ENCODE measurements around the gene ERBB2.

ERBB2 gene

DNA sequence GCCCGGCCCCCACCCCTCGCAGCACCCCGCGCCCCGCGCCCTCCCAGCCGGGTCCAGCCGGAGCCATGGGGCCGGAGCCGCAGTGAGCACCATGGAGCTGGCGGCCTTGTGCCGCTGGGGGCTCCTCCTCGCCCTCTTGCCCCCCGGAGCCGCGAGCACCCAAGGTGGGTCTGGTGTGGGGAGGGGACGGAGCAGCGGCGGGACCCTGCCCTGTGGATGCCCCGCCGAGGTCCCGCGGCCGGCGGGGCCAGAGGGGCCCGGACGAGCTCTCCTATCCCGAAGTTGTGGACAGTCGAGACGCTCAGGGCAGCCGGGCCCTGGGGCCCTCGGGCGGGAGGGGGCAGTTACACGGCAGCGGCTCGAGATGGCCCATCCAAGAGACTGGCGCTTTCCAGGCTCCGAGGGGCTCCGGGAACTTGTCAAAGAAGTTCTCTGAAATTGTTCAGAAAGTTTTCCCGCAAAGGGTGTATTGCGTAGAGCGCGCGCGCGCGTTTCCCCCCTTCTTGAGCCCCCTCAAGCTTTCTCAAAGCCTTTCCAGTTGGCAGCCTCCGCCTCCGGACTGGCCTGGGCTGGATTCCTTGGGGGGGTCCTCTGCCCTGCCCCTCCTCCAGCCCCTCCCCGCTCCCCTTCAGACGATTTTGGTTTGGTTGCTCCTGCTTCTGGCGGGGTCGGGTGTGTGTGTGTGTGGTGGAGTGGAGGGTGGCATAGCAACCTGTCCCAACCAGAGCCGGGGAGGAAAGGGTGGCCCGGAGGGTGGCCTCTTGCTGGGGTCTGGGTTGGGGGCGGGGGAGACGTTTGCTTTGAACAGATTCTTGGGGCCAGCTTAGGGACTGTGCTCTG is 504 bp downstream of the ERBB2 start:
- H3K4me2 ChIP-seq (ENCODE audit: low read length) = peak overlapping the region; percentile 84
- peaks cover 18% of the 10 kb centered on the region for H3K4me1 ChIP-seq (ENCODE audit: control insufficient read depth, low read depth, low read length)
- peaks cover 47% of the 10 kb centered on the region for H3K79me2 ChIP-seq (ENCODE audit: control insufficient read depth, insufficient read depth, low read length)
- peak overlapping the region; percentile 63 for H3K18ac ChIP-seq (ENCODE audit: low read length)
- H3K36me3 ChIP-seq (ENCODE audit: control insufficient read depth, insufficient read depth, low read length) = no peaks in the 10 kb centered on the region
- peak; percentile 65 for DNase-seq
- peak overlapping the region; percentile 64 for H2BK5ac ChIP-seq (ENCODE audit: low read length)
- H3K79me1 ChIP-seq (ENCODE audit: low read length) = peaks cover 7% of the 10 kb centered on the region
- peak overlapping the region; percentile 90 for H3K56ac ChIP-seq (ENCODE audit: low read length)
- peak overlapping the region; percentile 93 for H3K4ac ChIP-seq (ENCODE audit: low read depth, low read length)
- peak overlapping the region; percentile 70 for H3K4me3 ChIP-seq (ENCODE audit: low read length)
- no peak overlapping the region for H4K5ac ChIP-seq (ENCODE audit: low read length)
- H3K27me3 ChIP-seq (ENCODE audit: insufficient read depth, low read length, poor library complexity) = no peaks in the 10 kb centered on the region
- H2BK15ac ChIP-seq (replicated peaks; ENCODE audit: low read depth) = no peak overlapping the region
- H3K27ac ChIP-seq (ENCODE audit: low read depth, low read length) = peak overlapping the region; percentile 16
- no peak overlapping the region for H2AK5ac ChIP-seq (ENCODE audit: low read length)
- WGBS (ENCODE audit: extremely low coverage, insufficient coverage, low lambda C conversion rate) = no CpG with 5 or more reads among the region's 57 CpGs
- peak overlapping the region; percentile 85 for H3K9ac ChIP-seq (ENCODE audit: low read length)
- H2BK120ac ChIP-seq (ENCODE audit: low read depth, low read length) = no peak overlapping the region
- H3K23ac ChIP-seq (ENCODE audit: low read length) = no peak overlapping the region
- H4K8ac ChIP-seq (ENCODE audit: low read depth, low read length) = peak overlapping the region; percentile 70

GRCh38 chr17:39701012-39701783 is 1.3 kb downstream of the ERBB2 start:
- Histone ChIP-seq H2BK5ac (ENCODE audit: low read length) (no peak overlapping the region), H3K18ac (ENCODE audit: low read length) (no peak overlapping the region), H3K4me1 (ENCODE audit: control insufficient read depth, low read depth, low read length) (peaks cover 12% of the 10 kb centered on the region), H3K79me2 (ENCODE audit: control insufficient read depth, insufficient read depth, low read length) (peaks cover 54% of the 10 kb centered on the region), H3K4me3 (ENCODE audit: low read length) (peak overlapping the region; percentile 70), H3K4me2 (ENCODE audit: low read length) (peak overlapping the region; percentile 84), H2BK15ac (replicated peaks; ENCODE audit: low read depth) (no peak overlapping the region), H3K23ac (ENCODE audit: low read length) (no peak overlapping the region), H4K5ac (ENCODE audit: low read length) (no peak overlapping the region), H2BK120ac (ENCODE audit: low read depth, low read length) (no peak overlapping the region), H3K9ac (ENCODE audit: low read length) (peak overlapping the region; percentile 85), H3K27ac (ENCODE audit: low read depth, low read length) (no peak overlapping the region), H4K8ac (ENCODE audit: low read depth, low read length) (no peak overlapping the region), H3K4ac (ENCODE audit: low read depth, low read length) (no peak overlapping the region), H2AK5ac (ENCODE audit: low read length) (peak overlapping the region; percentile 23), H3K27me3 (ENCODE audit: insufficient read depth, low read length, poor library complexity) (no peaks in the 10 kb centered on the region), H3K56ac (ENCODE audit: low read length) (peak overlapping the region; percentile 90), H3K36me3 (ENCODE audit: control insufficient read depth, insufficient read depth, low read length) (no peaks in the 10 kb centered on the region), H3K79me1 (ENCODE audit: low read length) (peaks cover 10% of the 10 kb centered on the region)
- WGBS (ENCODE audit: extremely low coverage, insufficient coverage, low lambda C conversion rate) = no CpG with 5 or more reads among the region's 10 CpGs
- DNase-seq = peak; percentile 38

GRCh38 chr17:39701784-39702422 is 2.0 kb downstream of the ERBB2 start:
- no peak overlapping the region for H4K8ac ChIP-seq (ENCODE audit: low read depth, low read length)
- no peak overlapping the region for H2BK5ac ChIP-seq (ENCODE audit: low read length)
- H3K79me1 ChIP-seq (ENCODE audit: low read length) = peaks cover 11% of the 10 kb centered on the region
- no peak for DNase-seq
- H3K27me3 ChIP-seq (ENCODE audit: insufficient read depth, low read length, poor library complexity) = no peaks in the 10 kb centered on the region
- WGBS (ENCODE audit: extremely low coverage, insufficient coverage, low lambda C conversion rate) = no CpG with 5 or more reads among the region's 4 CpGs
- no peak overlapping the region for H3K27ac ChIP-seq (ENCODE audit: low read depth, low read length)
- H4K5ac ChIP-seq (ENCODE audit: low read length) = no peak overlapping the region
- no peak overlapping the region for H3K4me3 ChIP-seq (ENCODE audit: low read length)
- H3K18ac ChIP-seq (ENCODE audit: low read length) = no peak overlapping the region
- no peak overlapping the region for H3K4ac ChIP-seq (ENCODE audit: low read depth, low read length)
- peaks cover 57% of the 10 kb centered on the region for H3K79me2 ChIP-seq (ENCODE audit: control insufficient read depth, insufficient read depth, low read length)
- H2AK5ac ChIP-seq (ENCODE audit: low read length) = no peak overlapping the region
- no peak overlapping the region for H2BK15ac ChIP-seq (replicated peaks; ENCODE audit: low read depth)
- H2BK120ac ChIP-seq (ENCODE audit: low read depth, low read length) = no peak overlapping the region
- peak overlapping the region; percentile 84 for H3K4me2 ChIP-seq (ENCODE audit: low read length)
- no peak overlapping the region for H3K23ac ChIP-seq (ENCODE audit: low read length)
- peak overlapping the region; percentile 85 for H3K9ac ChIP-seq (ENCODE audit: low read length)
- peak overlapping the region; percentile 90 for H3K56ac ChIP-seq (ENCODE audit: low read length)
- no peaks in the 10 kb centered on the region for H3K36me3 ChIP-seq (ENCODE audit: control insufficient read depth, insufficient read depth, low read length)
- H3K4me1 ChIP-seq (ENCODE audit: control insufficient read depth, low read depth, low read length) = peaks cover 12% of the 10 kb centered on the region

DNA sequence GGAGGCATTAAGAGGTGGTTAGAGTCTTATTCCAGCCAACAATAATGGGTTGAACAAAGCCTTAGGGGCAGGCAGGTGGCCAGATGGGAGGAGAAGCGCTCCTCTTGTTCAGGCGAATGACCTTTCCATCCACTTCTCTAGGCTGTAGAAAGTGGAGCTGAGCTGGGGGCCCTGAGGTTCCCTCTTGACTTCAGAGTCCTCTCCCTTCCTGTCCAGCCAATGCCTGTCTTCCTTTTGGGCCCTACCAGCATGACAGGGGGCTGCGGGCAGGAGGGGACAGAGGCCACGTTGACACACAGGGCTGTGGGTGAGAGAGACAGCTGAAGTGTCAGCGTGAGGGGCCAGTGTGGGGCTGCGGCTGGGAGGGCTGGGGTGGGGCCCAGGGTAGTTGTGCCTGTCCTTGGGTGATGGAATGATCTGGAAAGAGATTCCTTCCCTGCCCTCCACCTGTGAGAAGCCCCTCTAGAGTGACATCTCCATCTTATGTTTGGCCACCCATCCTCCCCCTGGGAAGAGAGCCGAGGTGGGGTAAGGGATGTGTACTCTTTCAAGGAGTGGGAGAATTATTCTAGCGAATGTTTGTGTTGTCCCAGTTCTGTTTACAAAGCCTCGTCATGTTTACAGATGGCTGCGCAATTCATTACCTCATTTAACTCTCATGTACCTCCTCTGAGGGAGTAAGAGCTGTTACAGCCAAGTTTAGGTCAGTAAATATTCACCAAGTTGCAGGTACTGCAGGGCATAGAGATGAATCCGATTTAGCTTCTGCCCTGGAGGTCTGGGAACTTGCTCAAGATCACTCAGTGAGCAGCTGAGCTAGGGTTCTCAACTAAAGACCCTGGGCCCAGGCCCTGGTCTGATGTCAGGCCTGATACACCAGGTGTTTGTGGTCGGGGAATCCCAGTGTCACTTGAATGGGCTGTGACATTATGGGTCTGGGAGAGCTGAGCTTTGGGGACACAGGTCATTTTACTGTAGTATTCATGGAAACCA is 3.3 kb downstream of the ERBB2 start:
- H2BK5ac ChIP-seq (ENCODE audit: low read length) = no peak overlapping the region
- H4K8ac ChIP-seq (ENCODE audit: low read depth, low read length) = no peak overlapping the region
- H3K56ac ChIP-seq (ENCODE audit: low read length) = no peak overlapping the region
- H3K4me2 ChIP-seq (ENCODE audit: low read length) = no peak overlapping the region
- no peak overlapping the region for H3K4me3 ChIP-seq (ENCODE audit: low read length)
- H2BK15ac ChIP-seq (replicated peaks; ENCODE audit: low read depth) = no peak overlapping the region
- no peak overlapping the region for H2BK120ac ChIP-seq (ENCODE audit: low read depth, low read length)
- no peak overlapping the region for H3K18ac ChIP-seq (ENCODE audit: low read length)
- H3K27ac ChIP-seq (ENCODE audit: low read depth, low read length) = no peak overlapping the region
- H3K9ac ChIP-seq (ENCODE audit: low read length) = no peak overlapping the region
- no CpG with 5 or more reads among the region's 12 CpGs for WGBS (ENCODE audit: extremely low coverage, insufficient coverage, low lambda C conversion rate)
- H3K4ac ChIP-seq (ENCODE audit: low read depth, low read length) = no peak overlapping the region
- H3K36me3 ChIP-seq (ENCODE audit: control insufficient read depth, insufficient read depth, low read length) = peaks cover 2% of the 10 kb centered on the region
- DNase-seq = no peak
- H3K79me1 ChIP-seq (ENCODE audit: low read length) = peaks cover 12% of the 10 kb centered on the region
- no peak overlapping the region for H4K5ac ChIP-seq (ENCODE audit: low read length)
- H3K79me2 ChIP-seq (ENCODE audit: control insufficient read depth, insufficient read depth, low read length) = peaks cover 57% of the 10 kb centered on the region
- H3K23ac ChIP-seq (ENCODE audit: low read length) = no peak overlapping the region
- no peak overlapping the region for H2AK5ac ChIP-seq (ENCODE audit: low read length)
- peaks cover 12% of the 10 kb centered on the region for H3K4me1 ChIP-seq (ENCODE audit: control insufficient read depth, low read depth, low read length)
- no peaks in the 10 kb centered on the region for H3K27me3 ChIP-seq (ENCODE audit: insufficient read depth, low read length, poor library complexity)

- H4K8ac ChIP-seq (ENCODE audit: low read depth, low read length) = no peak overlapping the region
- H2BK15ac ChIP-seq (replicated peaks; ENCODE audit: low read depth) = no peak overlapping the region
- H3K56ac ChIP-seq (ENCODE audit: low read length) = no peak overlapping the region
- peaks cover 57% of the 10 kb centered on the region for H3K79me2 ChIP-seq (ENCODE audit: control insufficient read depth, insufficient read depth, low read length)
- WGBS (ENCODE audit: extremely low coverage, insufficient coverage, low lambda C conversion rate) = no CpG with 5 or more reads among the region's 5 CpGs
- peaks cover 12% of the 10 kb centered on the region for H3K4me1 ChIP-seq (ENCODE audit: control insufficient read depth, low read depth, low read length)
- DNase-seq = no peak
- H3K36me3 ChIP-seq (ENCODE audit: control insufficient read depth, insufficient read depth, low read length) = peaks cover 6% of the 10 kb centered on the region
- no peak overlapping the region for H3K4me2 ChIP-seq (ENCODE audit: low read length)
- H3K9ac ChIP-seq (ENCODE audit: low read length) = no peak overlapping the region
- no peaks in the 10 kb centered on the region for H3K27me3 ChIP-seq (ENCODE audit: insufficient read depth, low read length, poor library complexity)
- no peak overlapping the region for H3K18ac ChIP-seq (ENCODE audit: low read length)
- no peak overlapping the region for H4K5ac ChIP-seq (ENCODE audit: low read length)
- no peak overlapping the region for H3K23ac ChIP-seq (ENCODE audit: low read length)
- no peak overlapping the region for H2BK120ac ChIP-seq (ENCODE audit: low read depth, low read length)
- H3K4me3 ChIP-seq (ENCODE audit: low read length) = no peak overlapping the region
- H2AK5ac ChIP-seq (ENCODE audit: low read length) = no peak overlapping the region
- no peak overlapping the region for H3K4ac ChIP-seq (ENCODE audit: low read depth, low read length)
- H3K79me1 ChIP-seq (ENCODE audit: low read length) = peaks cover 12% of the 10 kb centered on the region
- H3K27ac ChIP-seq (ENCODE audit: low read depth, low read length) = no peak overlapping the region
- no peak overlapping the region for H2BK5ac ChIP-seq (ENCODE audit: low read length)
Measured at GRCh38 chr17:39703913-39704312, 4.0 kb downstream of the ERBB2 start.
